ENCODE results near the gene STK32A. TPM values are rescaled to one million over a fixed set of nuclear protein-coding genes. Genes with fewer than 3 reads are reported as not detected.

Gene STK32A
- total RNA-seq, 1 experiment from 2014 or later, result 0.16 TPM

- H3K36me3 ChIP-seq (ENCODE audit: control insufficient read depth, insufficient read depth, low read length), result no peaks in the 10 kb centered on the region
- no peak overlapping the region for H3K27ac Mint-ChIP-seq (ENCODE audit: unreplicated experiment)
- no peaks in the 10 kb centered on the region for H3K27me3 ChIP-seq (replicated peaks; ENCODE audit: control insufficient read depth, insufficient read depth, low read length)
- H3K36me3 Mint-ChIP-seq (ENCODE audit: insufficient read depth, unreplicated experiment), result no peaks in the 10 kb centered on the region
- H3K9me3 ChIP-seq, result no peaks in the 10 kb centered on the region
- no peaks in the 10 kb centered on the region for H3K27me3 Mint-ChIP-seq (ENCODE audit: insufficient read depth, unreplicated experiment)
- no peak for DNase-seq
- no peak overlapping the region for H3K4me3 Mint-ChIP-seq (ENCODE audit: unreplicated experiment)
- no peaks in the 10 kb centered on the region for H3K4me1 Mint-ChIP-seq (ENCODE audit: low read depth, unreplicated experiment)
- POLR2A ChIA-PET, result no interaction called here
- intact Hi-C loops (cut with micrococcal nuclease; ENCODE audit: unreplicated experiment), result no loop called here
- no peak for TF ChIP-seq CTCF (IDR thresholded peaks at IDR 0.05; ENCODE audit: insufficient read depth in 1 of 2, low read depth in 1 of 2, low read length in 1 of 2, severe bottlenecking in 1 of 2, unreplicated experiment in 1 of 2)
- H3K9me3 Mint-ChIP-seq (ENCODE audit: unreplicated experiment), result no peaks in the 10 kb centered on the region
- no peaks in the 10 kb centered on the region for H3K4me1 ChIP-seq
- no TSS peak for BruUV-seq (replicated peaks)
- no peak overlapping the region for H3K4me3 ChIP-seq (ENCODE audit: low read depth, low read length)
- CTCF ChIA-PET, result no interaction called here
Measured at GRCh38 chr5:147348451-147348850, 113.6 kb downstream of the STK32A start.

- Mint-ChIP-seq H3K9me3 (ENCODE audit: unreplicated experiment) (no peaks in the 10 kb centered on the region), H3K4me1 (ENCODE audit: low read depth, unreplicated experiment) (no peaks in the 10 kb centered on the region), H3K27me3 (ENCODE audit: insufficient read depth, unreplicated experiment) (peaks cover 4% of the 10 kb centered on the region), H3K36me3 (ENCODE audit: insufficient read depth, unreplicated experiment) (no peaks in the 10 kb centered on the region), H3K4me3 (ENCODE audit: unreplicated experiment) (no peak overlapping the region), H3K27ac (ENCODE audit: unreplicated experiment) (no peak overlapping the region)
- no peak for DNase-seq
- TF ChIP-seq CTCF (IDR thresholded peaks at IDR 0.05; ENCODE audit: insufficient read depth in 1 of 2, low read depth in 1 of 2, low read length in 1 of 2, severe bottlenecking in 1 of 2, unreplicated experiment in 1 of 2), result no peak
- no peaks in the 10 kb centered on the region for H3K36me3 ChIP-seq (ENCODE audit: control insufficient read depth, insufficient read depth, low read length)
- BruUV-seq (replicated peaks), result no TSS peak
- ChIA-PET CTCF (no interaction called here), POLR2A (no interaction called here)
- no peaks in the 10 kb centered on the region for H3K4me1 ChIP-seq
- no peaks in the 10 kb centered on the region for H3K27me3 ChIP-seq (replicated peaks; ENCODE audit: control insufficient read depth, insufficient read depth, low read length)
- intact Hi-C loops (cut with micrococcal nuclease; ENCODE audit: unreplicated experiment), result no loop called here
- H3K9me3 ChIP-seq, result no peaks in the 10 kb centered on the region
- no peak overlapping the region for H3K4me3 ChIP-seq (ENCODE audit: low read depth, low read length)
Measured at GRCh38 chr5:147349241-147349640, 114.4 kb downstream of the STK32A start.

- CTCF ChIA-PET, result no interaction called here
- Histone ChIP-seq H3K4me3 (ENCODE audit: low read depth, low read length) (no peak overlapping the region), H3K36me3 (ENCODE audit: control insufficient read depth, insufficient read depth, low read length) (no peaks in the 10 kb centered on the region), H3K4me1 (no peaks in the 10 kb centered on the region), H3K27me3 (replicated peaks; ENCODE audit: control insufficient read depth, insufficient read depth, low read length) (no peaks in the 10 kb centered on the region), H3K9me3 (no peaks in the 10 kb centered on the region)
- H3K9me3 Mint-ChIP-seq (ENCODE audit: unreplicated experiment), result no peaks in the 10 kb centered on the region
- POLR2A ChIA-PET, result no interaction called here
- no peak for DNase-seq
- H3K27ac Mint-ChIP-seq (ENCODE audit: unreplicated experiment), result no peak overlapping the region
- H3K27me3 Mint-ChIP-seq (ENCODE audit: insufficient read depth, unreplicated experiment), result peaks cover 8% of the 10 kb centered on the region
- BruUV-seq (replicated peaks), result no TSS peak
- H3K4me3 Mint-ChIP-seq (ENCODE audit: unreplicated experiment), result no peak overlapping the region
- no peak for TF ChIP-seq CTCF (IDR thresholded peaks at IDR 0.05; ENCODE audit: insufficient read depth in 1 of 2, low read depth in 1 of 2, low read length in 1 of 2, severe bottlenecking in 1 of 2, unreplicated experiment in 1 of 2)
- no peaks in the 10 kb centered on the region for H3K4me1 Mint-ChIP-seq (ENCODE audit: low read depth, unreplicated experiment)
- intact Hi-C loops (cut with micrococcal nuclease; ENCODE audit: unreplicated experiment), result no loop called here
- no peaks in the 10 kb centered on the region for H3K36me3 Mint-ChIP-seq (ENCODE audit: insufficient read depth, unreplicated experiment)
Measured at GRCh38 chr5:147359101-147359500, 124.3 kb downstream of the STK32A start.

Data from Caco-2 (cell line).